ENCODE results near the gene DPF3. TPM values are rescaled to one million over a fixed set of nuclear protein-coding genes. Genes with fewer than 3 reads are reported as not detected.

DPF3 gene
- total RNA-seq, 4 donors from 2014 or later, result 16.7 to 27.8 (median 20.3) TPM

GRCh38 chr14:72810201-72810600 is 83.7 kb downstream of the DPF3 start:
- in situ Hi-C loops (cut with MboI; ENCODE audit: low sequenced_read_pairs in 4 of 4), result loop anchor here in 1 of 4 donors (10.0 kb wide), 1 partner anchor 85 kb away; the partner anchor contains the start of gene DPF3
- Histone ChIP-seq H3K9me3 (no peaks in the 10 kb centered on the region), H3K27ac (peak overlapping the region in 2 of 4 donors; percentile 90 to 97), H3K27me3 (no peaks in the 10 kb centered on the region), H3K36me3 (no peaks in the 10 kb centered on the region), H3K4me1 (peaks cover 80 to 84% of the 10 kb centered on the region in 2 donors), H3K4me3 (no peak overlapping the region)
- intact Hi-C loops (cut with DNase I; ENCODE audit: low total_unique reads), result loop anchor here (5.0 kb wide), 1 partner anchor 248 kb away; no protein-coding TSS in a partner anchor
- no peak for ATAC-seq
- no peak for DNase-seq
- TF ChIP-seq, protein P1, sequence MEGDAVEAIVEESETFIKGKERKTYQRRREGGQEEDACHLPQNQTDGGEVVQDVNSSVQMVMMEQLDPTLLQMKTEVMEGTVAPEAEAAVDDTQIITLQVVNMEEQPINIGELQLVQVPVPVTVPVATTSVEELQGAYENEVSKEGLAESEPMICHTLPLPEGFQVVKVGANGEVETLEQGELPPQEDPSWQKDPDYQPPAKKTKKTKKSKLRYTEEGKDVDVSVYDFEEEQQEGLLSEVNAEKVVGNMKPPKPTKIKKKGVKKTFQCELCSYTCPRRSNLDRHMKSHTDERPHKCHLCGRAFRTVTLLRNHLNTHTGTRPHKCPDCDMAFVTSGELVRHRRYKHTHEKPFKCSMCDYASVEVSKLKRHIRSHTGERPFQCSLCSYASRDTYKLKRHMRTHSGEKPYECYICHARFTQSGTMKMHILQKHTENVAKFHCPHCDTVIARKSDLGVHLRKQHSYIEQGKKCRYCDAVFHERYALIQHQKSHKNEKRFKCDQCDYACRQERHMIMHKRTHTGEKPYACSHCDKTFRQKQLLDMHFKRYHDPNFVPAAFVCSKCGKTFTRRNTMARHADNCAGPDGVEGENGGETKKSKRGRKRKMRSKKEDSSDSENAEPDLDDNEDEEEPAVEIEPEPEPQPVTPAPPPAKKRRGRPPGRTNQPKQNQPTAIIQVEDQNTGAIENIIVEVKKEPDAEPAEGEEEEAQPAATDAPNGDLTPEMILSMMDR (IDR thresholded peaks at IDR 0.05 in 4 of 5, conservative IDR thresholded peaks at IDR 0.05 in 1 of 5), result no peak
- TF ChIP-seq POLR2A (IDR thresholded peaks at IDR 0.05), result no peak

GRCh38 chr14:72809063-72809462 is 84.8 kb downstream of the DPF3 start:
- H3K4me1 ChIP-seq, result peaks cover 75 to 93% of the 10 kb centered on the region in 2 donors
- no peak overlapping the region for H3K4me3 ChIP-seq
- H3K9me3 ChIP-seq, result no peaks in the 10 kb centered on the region
- DNase-seq (no peak), ATAC-seq (no peak)
- no peak for TF ChIP-seq POLR2A (IDR thresholded peaks at IDR 0.05)
- TF ChIP-seq, protein P1 (IDR thresholded peaks at IDR 0.05 in 4 of 5, conservative IDR thresholded peaks at IDR 0.05 in 1 of 5), result no peak
- intact Hi-C loops (cut with DNase I; ENCODE audit: low total_unique reads) (no loop called here), in situ Hi-C loops (cut with MboI; ENCODE audit: low sequenced_read_pairs in 4 of 4) (no loop called here)
- peak overlapping the region in 3 of 4 donors; percentile 14 to 97 (median 25) for H3K27ac ChIP-seq
- H3K27me3 ChIP-seq, result no peaks in the 10 kb centered on the region
- no peaks in the 10 kb centered on the region for H3K36me3 ChIP-seq

DNA sequence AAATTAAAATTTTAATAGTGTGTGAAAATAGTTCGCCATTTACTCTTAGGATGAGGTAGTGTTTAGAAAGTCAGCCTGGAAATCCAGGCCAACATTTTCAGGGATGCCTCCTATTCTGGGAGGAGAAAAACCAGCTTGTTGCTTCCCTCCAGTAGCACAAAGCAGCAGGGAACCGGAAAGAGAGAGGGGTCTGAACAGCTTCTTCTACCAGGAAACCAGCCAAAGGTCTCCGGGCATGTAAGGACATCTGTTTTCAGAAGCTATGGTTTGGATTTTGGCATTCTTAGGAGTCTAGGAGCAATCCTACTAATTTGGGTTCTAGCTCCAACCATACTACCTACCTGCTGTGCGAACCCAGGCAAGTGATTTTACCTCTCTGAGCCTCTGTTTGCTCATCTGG is 85.3 kb downstream of the DPF3 start:
- H3K27ac ChIP-seq, result peak overlapping the region in 2 of 4 donors; percentile 14 to 25
- H3K9me3 ChIP-seq, result no peaks in the 10 kb centered on the region
- H3K4me3 ChIP-seq, result no peak overlapping the region
- in situ Hi-C loops (cut with MboI; ENCODE audit: low sequenced_read_pairs in 4 of 4), result no loop called here
- H3K27me3 ChIP-seq, result no peaks in the 10 kb centered on the region
- H3K36me3 ChIP-seq, result no peaks in the 10 kb centered on the region
- TF ChIP-seq, protein P1 (IDR thresholded peaks at IDR 0.05 in 4 of 5, conservative IDR thresholded peaks at IDR 0.05 in 1 of 5), result no peak
- TF ChIP-seq POLR2A (IDR thresholded peaks at IDR 0.05), result no peak
- DNase-seq (no peak), ATAC-seq (no peak)
- H3K4me1 ChIP-seq, result peaks cover 75 to 93% of the 10 kb centered on the region in 2 donors
- intact Hi-C loops (cut with DNase I; ENCODE audit: low total_unique reads), result no loop called here

GRCh38 chr14:72802588-72802946 is 91.3 kb downstream of the DPF3 start:
- Histone ChIP-seq H3K4me1 (peaks cover 56 to 85% of the 10 kb centered on the region in 2 donors), H3K9me3 (no peaks in the 10 kb centered on the region), H3K27me3 (no peaks in the 10 kb centered on the region), H3K4me3 (no peak overlapping the region), H3K36me3 (no peaks in the 10 kb centered on the region), H3K27ac (peak overlapping the region; percentile 81 to 95 (median 86))
- in situ Hi-C loops (cut with MboI; ENCODE audit: low sequenced_read_pairs in 4 of 4) (no loop called here), intact Hi-C loops (cut with DNase I; ENCODE audit: low total_unique reads) (loop anchor here (1.0 kb wide), 1 partner anchor 10 kb away; no protein-coding TSS in a partner anchor)
- no peak for ATAC-seq
- TF ChIP-seq POLR2A (IDR thresholded peaks at IDR 0.05), result no peak
- TF ChIP-seq, protein P1 (IDR thresholded peaks at IDR 0.05 in 4 of 5, conservative IDR thresholded peaks at IDR 0.05 in 1 of 5), result no peak
- no peak for DNase-seq

Measured in gastrocnemius medialis (tissue), 4 donors.